Bronchial epithelial cell (primary cell): ENCODE data around the gene DEK. TPM values are rescaled to one million over a fixed set of nuclear protein-coding genes. Genes with fewer than 3 reads are reported as not detected.
"Not testable (repeated sequence)": the region's sequence is repeated elsewhere in the genome, so short reads cannot be mapped to it uniquely, and the experiment has no call there.

Experiments
- DNase-seq: peaks from one replicate; pipeline ENCODE4 v3.0.0-alpha.2; 2010; ENCODE audit warnings: low read depth
- FAIRE-seq: peaks from 2 replicates; lab custom pipeline; 2011; peaks lifted over from hg19 to GRCh38; lab: Jason Lieb, UNC
- H3K27me3 ChIP-seq: 2 replicates; pipeline ENCODE4 v1.5.1; 2011; ENCODE audit warnings: low read length; ENCODE audit not compliant: control insufficient read depth, insufficient read depth
- H3K36me3 ChIP-seq: 2 replicates; pipeline ENCODE4 v1.5.1; 2011; ENCODE audit warnings: low read length; ENCODE audit not compliant: control insufficient read depth, insufficient read depth
- H3K4me3 ChIP-seq: 2 replicates; pipeline ENCODE4 v1.5.1; 2011; ENCODE audit warnings: mild to moderate bottlenecking, low read depth, low read length, control low read depth
- CTCF ChIP-seq: IDR thresholded peaks from 2 replicates; pipeline ENCODE4 v1.5.1; 2011; ENCODE audit warnings: mild to moderate bottlenecking, moderate library complexity, low read length, control low read depth, inconsistent platforms; ENCODE audit not compliant: insufficient read depth, severe bottlenecking
- total RNA-seq: library from RNA; depleted of rRNA; stranded (reverse); fragments of >200 nt; gene quantifications from 2 replicates; pipeline ENCODE4 v1.2.1, GENCODE V29; 2014

The DEK gene
- total RNA-seq, 1 donor from 2014 or later = 50.3 TPM

- no peak for FAIRE-seq
- no peak overlapping the region for H3K4me3 ChIP-seq
- H3K36me3 ChIP-seq = peaks cover 3% of the 10 kb centered on the region
- TF ChIP-seq CTCF = no peak
- H3K27me3 ChIP-seq = no peaks in the 10 kb centered on the region
- DNase-seq = no peak
These were observed 81.8 kb downstream of the DEK start for GRCh38 chr6:18182568-18182967.

GRCh38 chr6:18179770-18180356, 84.5 kb downstream of the DEK start:
- no peak for DNase-seq
- H3K27me3 ChIP-seq = no peaks in the 10 kb centered on the region

GRCh38 chr6:18178960-18179615, 85.2 kb downstream of the DEK start:
- no peaks in the 10 kb centered on the region for H3K27me3 ChIP-seq
- no peak for FAIRE-seq
- no peak overlapping the region for H3K4me3 ChIP-seq
- peaks cover 2% of the 10 kb centered on the region for H3K36me3 ChIP-seq
- TF ChIP-seq CTCF = no peak
- DNase-seq = no peak

More at GRCh38 chr6:18179770-18180356, 84.5 kb downstream of the DEK start:
- no peak for FAIRE-seq
- TF ChIP-seq CTCF = no peak
- Histone ChIP-seq H3K36me3 (peaks cover 2% of the 10 kb centered on the region), H3K4me3 (no peak overlapping the region)

- DNase-seq = no peak
- Histone ChIP-seq H3K4me3 (no peak overlapping the region), H3K27me3 (no peaks in the 10 kb centered on the region), H3K36me3 (peaks cover 2% of the 10 kb centered on the region)
- TF ChIP-seq CTCF = no peak
- FAIRE-seq = no peak
These were observed 86.9 kb downstream of the DEK start for GRCh38 chr6:18177286-18177965.

- FAIRE-seq, H3K27me3 ChIP-seq, DNase-seq, H3K36me3 ChIP-seq, H3K4me3 ChIP-seq: not testable (repeated sequence)
These were observed 88.1 kb downstream of the DEK start for GRCh38 chr6:18176198-18176597.

Other genes starting within 250 kb of the DEK start
- gene NHLRC1, start 141.9 kb downstream of the DEK start, total RNA-seq = 1.6 and 1.8 TPM in 2 replicates
- 18.2 and 35.7 TPM in 2 replicates for gene TPMT, start 109.5 kb downstream of the DEK start, total RNA-seq
- 21.1 and 34.1 TPM in 2 replicates for gene KDM1B, start 109.1 kb downstream of the DEK start, total RNA-seq
- gene RNF144B, start 122.8 kb upstream of the DEK start, total RNA-seq = 141 and 239 TPM in 2 replicates